Tibial nerve (tissue), 4 donors: ENCODE data around the gene NAGA. TPM values are rescaled to one million over a fixed set of nuclear protein-coding genes. Genes with fewer than 3 reads are reported as not detected.

Source experiments
- DNase-seq, 2 donors: peaks; one replicate each; pipeline ENCODE4 v3.0.0-alpha.2; 2019; ENCODE audit warnings: low spot score in 2 of 2
- H3K27ac ChIP-seq, 4 donors: fragments of 200-600 bp; sonication (generic) in 3 of 4; one replicate each; pipeline ENCODE4 v1.5.1; 2017 to 2019; ENCODE audit warnings: mild to moderate bottlenecking in 1 of 4
- H3K27me3 ChIP-seq, 2 donors: fragments of 200-600 bp; sonication (generic) in 1 of 2; one replicate each; pipeline versions ENCODE4 v1.5.1 to v1.6.0; 2017 to 2019
- H3K36me3 ChIP-seq, 3 donors: fragments of 200-600 bp; sonication (generic); one replicate each; pipeline ENCODE4 v1.5.1; 2018 to 2019
- H3K4me1 ChIP-seq, 4 donors: fragments of 200-600 bp; sonication (generic) in 3 of 4; one replicate each; pipeline ENCODE4 v1.5.1; 2017 to 2019
- H3K4me3 ChIP-seq, 4 donors: fragments of 200-600 bp; sonication (generic) in 3 of 4; one replicate each; pipeline ENCODE4 v1.5.1; 2017 to 2019; ENCODE audit warnings: mild to moderate bottlenecking in 1 of 4, moderate library complexity in 1 of 4
- H3K9me3 ChIP-seq, 4 donors: fragments of 200-600 bp; sonication (generic) in 3 of 4; one replicate each; pipeline ENCODE4 v1.5.1; 2017 to 2019
- EP300 ChIP-seq, 2 donors: sonication (generic); formaldehyde crosslinking; IDR thresholded peaks; one replicate each; pipeline ENCODE4 v1.6.1; 2017; ENCODE audit warnings: antibody characterized with exemption in 2 of 2, mild to moderate bottlenecking in 1 of 2
- POLR2A ChIP-seq, 2 donors: fragments of 450-650 bp; IDR thresholded peaks; one replicate each; pipeline ENCODE4 v1.6.1; 2017; ENCODE audit warnings: antibody characterized with exemption in 2 of 2, mild to moderate bottlenecking in 2 of 2, moderate library complexity in 2 of 2
- WGBS, 2 donors: methylation state at CpG; one replicate each; pipeline ENCODE4 v1.1.5; 2018; 5-methylcytosine and 5-hydroxymethylcytosine counted together
- total RNA-seq, 4 donors: library from RNA; depleted of rRNA; stranded (reverse); fragments of >200 nt; gene quantifications; one replicate each; pipeline ENCODE4 v1.1.0, GENCODE V29; 2016
- TF ChIP-seq, protein P1 (sequence below), 5 experiments: fragments of 200-600 bp in 3 of 5; fragments of 450-650 bp in 2 of 5; sonication (generic) in 3 of 5; IDR thresholded peaks; one replicate each; pipeline ENCODE4 v1.5.1; 2016 to 2019; ENCODE audit warnings: antibody characterized with exemption in 5 of 5, mild to moderate bottlenecking in 3 of 5, moderate library complexity in 2 of 5

The NAGA gene
- total RNA-seq, 4 donors from 2014 or later: 19.9 to 32.9 (median 30.0) TPM

DNA sequence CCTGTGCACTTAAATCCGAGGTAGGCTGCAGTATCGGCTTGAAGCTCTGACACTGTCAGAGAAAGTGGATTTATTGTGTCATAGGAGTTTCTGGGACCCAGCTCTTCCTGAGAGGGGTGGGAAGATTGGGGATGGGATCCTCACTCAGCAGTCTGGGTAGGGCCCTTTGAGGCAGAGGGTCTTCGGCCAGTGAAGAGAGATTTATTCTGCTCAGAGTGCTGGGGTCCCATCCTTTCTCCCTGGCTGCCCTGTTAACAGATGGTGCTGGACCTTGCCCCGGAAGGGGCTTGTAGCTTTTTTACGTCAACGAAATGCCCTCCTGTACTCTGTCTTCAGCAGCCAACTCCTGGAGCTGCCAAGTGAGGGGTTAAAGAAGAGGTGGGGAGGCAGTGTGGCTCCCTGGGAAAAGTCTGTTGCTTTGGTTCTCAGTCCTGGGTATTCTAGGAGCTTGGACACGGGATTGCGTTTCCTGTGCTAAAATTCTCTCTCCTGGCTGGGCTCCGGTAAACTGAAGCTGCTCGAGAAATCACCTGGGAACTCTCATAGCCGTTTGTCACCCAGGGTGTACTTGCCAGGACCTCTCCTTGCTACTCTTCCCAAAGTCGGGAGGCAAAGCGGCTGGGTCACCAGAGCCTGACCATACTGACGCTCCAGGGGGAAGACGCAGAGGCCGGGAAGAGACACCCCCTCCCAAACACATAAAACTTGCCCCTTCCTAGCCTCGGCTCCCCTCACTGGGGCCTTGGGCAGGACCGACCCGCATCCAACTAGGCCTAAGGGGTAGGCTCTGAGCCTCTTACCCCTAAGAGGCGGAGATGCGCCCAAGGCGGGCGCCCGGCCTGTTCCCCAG, 8.1 kb upstream of the NAGA start:
- H3K9me3 ChIP-seq: no peaks in the 10 kb centered on the region
- H3K27ac ChIP-seq: peak overlapping the region; percentile 96 to 99 (median 98)
- no peaks in the 10 kb centered on the region for H3K27me3 ChIP-seq
- H3K4me1 ChIP-seq: peaks cover 0 to 71% (median 32%) of the 10 kb centered on the region in 4 donors
- no peak for TF ChIP-seq POLR2A (IDR thresholded peaks at IDR 0.05)
- TF ChIP-seq, protein P1, sequence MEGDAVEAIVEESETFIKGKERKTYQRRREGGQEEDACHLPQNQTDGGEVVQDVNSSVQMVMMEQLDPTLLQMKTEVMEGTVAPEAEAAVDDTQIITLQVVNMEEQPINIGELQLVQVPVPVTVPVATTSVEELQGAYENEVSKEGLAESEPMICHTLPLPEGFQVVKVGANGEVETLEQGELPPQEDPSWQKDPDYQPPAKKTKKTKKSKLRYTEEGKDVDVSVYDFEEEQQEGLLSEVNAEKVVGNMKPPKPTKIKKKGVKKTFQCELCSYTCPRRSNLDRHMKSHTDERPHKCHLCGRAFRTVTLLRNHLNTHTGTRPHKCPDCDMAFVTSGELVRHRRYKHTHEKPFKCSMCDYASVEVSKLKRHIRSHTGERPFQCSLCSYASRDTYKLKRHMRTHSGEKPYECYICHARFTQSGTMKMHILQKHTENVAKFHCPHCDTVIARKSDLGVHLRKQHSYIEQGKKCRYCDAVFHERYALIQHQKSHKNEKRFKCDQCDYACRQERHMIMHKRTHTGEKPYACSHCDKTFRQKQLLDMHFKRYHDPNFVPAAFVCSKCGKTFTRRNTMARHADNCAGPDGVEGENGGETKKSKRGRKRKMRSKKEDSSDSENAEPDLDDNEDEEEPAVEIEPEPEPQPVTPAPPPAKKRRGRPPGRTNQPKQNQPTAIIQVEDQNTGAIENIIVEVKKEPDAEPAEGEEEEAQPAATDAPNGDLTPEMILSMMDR (IDR thresholded peaks at IDR 0.05): no peak
- no peak for TF ChIP-seq EP300 (IDR thresholded peaks at IDR 0.05)
- 33 to 36% methylated on average over 21 to 22 of the region's 24 CpGs for WGBS, 2 donors
- DNase-seq: peak in 1 of 2 donors; percentile 30
- peak overlapping the region; percentile 47 to 79 (median 65) for H3K4me3 ChIP-seq
- peaks cover 0 to 43% (median 0%) of the 10 kb centered on the region in 3 donors for H3K36me3 ChIP-seq

DNA sequence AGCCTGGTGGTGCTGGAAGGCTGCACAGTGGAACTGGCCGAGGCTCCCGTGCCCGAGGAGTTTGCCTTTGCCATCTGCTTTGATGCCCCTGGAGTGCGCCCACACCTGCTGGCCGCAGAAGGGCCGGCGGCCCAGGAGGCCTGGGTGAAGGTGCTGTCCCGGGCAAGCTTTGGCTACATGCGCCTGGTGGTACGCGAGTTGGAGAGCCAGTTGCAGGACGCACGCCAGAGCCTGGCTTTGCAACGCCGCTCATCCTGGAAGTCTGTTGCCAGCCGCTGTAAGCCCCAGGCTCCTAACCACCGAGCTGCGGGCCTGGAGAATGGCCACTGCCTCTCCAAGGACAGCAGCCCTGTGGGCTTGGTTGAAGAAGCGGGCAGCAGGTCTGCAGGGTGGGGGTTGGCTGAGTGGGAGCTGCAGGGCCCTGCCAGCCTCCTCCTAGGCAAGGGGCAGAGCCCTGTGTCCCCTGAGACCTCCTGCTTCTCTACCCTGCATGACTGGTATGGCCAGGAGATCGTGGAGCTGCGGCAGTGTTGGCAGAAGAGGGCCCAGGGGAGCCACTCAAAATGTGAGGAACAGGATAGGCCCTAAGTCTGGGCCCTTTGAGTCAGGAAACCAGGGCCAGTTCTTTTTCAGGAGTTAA, 7.0 kb upstream of the NAGA start:
- DNase-seq: no peak
- Histone ChIP-seq H3K4me1 (peaks cover 0 to 68% (median 35%) of the 10 kb centered on the region in 4 donors), H3K27ac (peak overlapping the region in 3 of 4 donors; percentile 97 to 99 (median 98)), H3K4me3 (no peak overlapping the region), H3K36me3 (peaks cover 0 to 33% (median 0%) of the 10 kb centered on the region in 3 donors), H3K27me3 (no peaks in the 10 kb centered on the region), H3K9me3 (no peaks in the 10 kb centered on the region)
- WGBS, 2 donors: 89 to 92% methylated on average over 13 to 16 of the region's 21 CpGs
- TF ChIP-seq POLR2A (IDR thresholded peaks at IDR 0.05): no peak
- TF ChIP-seq, protein P1 (IDR thresholded peaks at IDR 0.05): no peak
- no peak for TF ChIP-seq EP300 (IDR thresholded peaks at IDR 0.05)

DNA sequence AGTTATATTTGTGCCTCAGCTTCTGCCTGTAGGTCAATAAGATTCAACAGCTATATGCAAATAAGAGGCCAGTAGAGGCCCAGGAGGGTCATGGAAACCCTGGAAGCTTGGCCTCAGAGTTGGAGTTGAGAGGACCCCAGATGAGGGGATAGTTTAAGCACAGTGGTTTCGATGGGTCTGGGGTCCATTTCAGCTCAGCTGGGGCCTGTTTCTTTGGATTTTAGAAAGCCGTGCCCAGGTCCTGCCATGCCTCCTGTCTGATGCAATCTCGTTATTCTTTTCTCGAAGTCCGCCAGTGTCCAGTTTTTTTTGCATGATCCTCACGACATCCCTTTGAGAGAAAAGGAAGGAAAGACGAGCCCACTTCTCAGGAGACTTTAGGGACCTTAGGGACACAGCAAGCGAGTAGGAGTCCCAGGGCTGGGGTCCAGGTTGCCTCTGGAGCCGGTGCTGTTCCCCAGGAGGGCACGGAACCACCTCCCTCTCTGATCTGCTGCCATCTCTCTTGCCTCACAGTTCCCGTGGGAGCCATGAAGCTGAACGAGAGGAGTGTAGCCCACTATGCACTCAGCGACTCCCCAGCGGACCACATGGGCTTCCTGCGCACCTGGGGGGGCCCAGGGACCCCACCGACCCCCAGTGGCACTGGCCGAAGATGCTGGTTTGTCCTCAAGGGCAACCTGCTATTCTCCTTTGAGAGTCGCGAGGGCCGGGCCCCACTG, 6.3 kb upstream of the NAGA start:
- Histone ChIP-seq H3K4me1 (peaks cover 0 to 66% (median 35%) of the 10 kb centered on the region in 4 donors), H3K27me3 (no peaks in the 10 kb centered on the region), H3K36me3 (peaks cover 0 to 26% (median 0%) of the 10 kb centered on the region in 3 donors), H3K9me3 (no peaks in the 10 kb centered on the region), H3K27ac (peak overlapping the region in 2 of 4 donors; percentile 98 to 99), H3K4me3 (no peak overlapping the region)
- TF ChIP-seq POLR2A (IDR thresholded peaks at IDR 0.05): no peak
- TF ChIP-seq, protein P1 (IDR thresholded peaks at IDR 0.05): no peak
- TF ChIP-seq EP300 (IDR thresholded peaks at IDR 0.05): no peak
- DNase-seq: no peak
- WGBS, 2 donors: 88% methylated on average over 16 to 17 of the region's 20 CpGs

DNA sequence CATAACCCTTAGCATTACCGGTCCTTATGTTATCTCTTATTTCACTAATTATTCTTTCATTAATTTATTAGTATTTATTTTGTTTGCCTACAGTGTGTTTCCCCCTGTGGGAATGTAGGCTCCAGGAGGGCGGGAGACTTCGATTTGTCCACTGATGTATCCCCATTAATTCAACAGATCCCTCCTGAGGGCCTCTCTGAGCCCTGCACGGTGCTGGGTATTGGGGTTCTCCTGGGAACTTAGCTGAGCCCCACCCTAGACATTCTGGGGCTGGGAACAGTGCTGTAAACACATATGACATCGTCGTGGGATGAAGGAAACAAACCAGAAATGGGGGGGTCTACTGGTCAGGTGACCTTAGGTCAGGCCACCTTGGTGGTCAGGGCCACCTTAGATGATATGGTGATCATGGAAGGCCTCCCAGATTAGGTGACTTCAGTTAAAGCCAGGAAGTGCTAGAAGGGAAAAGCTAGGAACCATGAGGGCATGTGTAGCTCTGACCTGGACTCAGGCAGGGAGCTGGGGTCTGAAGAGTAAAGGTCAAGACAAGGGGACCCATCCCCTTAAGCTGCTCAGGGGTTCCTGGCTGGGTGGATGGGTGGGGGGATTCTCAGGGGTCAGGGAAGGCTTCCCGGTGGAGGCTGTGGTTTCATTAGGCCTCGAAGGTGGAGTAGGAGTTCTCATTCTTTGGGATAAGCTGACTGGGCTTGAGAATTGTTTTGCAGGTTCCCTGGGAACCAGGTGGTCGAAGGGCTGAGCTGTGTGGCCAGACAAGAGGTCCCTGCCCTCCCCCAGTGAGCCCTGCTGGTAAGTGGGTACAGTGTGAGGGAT, 4.4 kb upstream of the NAGA start:
- Histone ChIP-seq H3K9me3 (no peaks in the 10 kb centered on the region), H3K27ac (peak overlapping the region; percentile 75 to 93 (median 92)), H3K27me3 (no peaks in the 10 kb centered on the region), H3K36me3 (peaks cover 0 to 20% (median 0%) of the 10 kb centered on the region in 3 donors), H3K4me1 (peaks cover 0 to 61% (median 33%) of the 10 kb centered on the region in 4 donors), H3K4me3 (peak overlapping the region; percentile 39 to 83 (median 74))
- no peak for TF ChIP-seq POLR2A (IDR thresholded peaks at IDR 0.05)
- TF ChIP-seq, protein P1 (IDR thresholded peaks at IDR 0.05): peak in 1 of 5 experiments; percentile 6
- 55 to 58% methylated on average over 9 of the region's 9 CpGs for WGBS, 2 donors
- DNase-seq: no peak
